Measurements from ENCODE around the gene CDRT15L2.
"Not testable (repeated sequence)": the region's sequence is repeated elsewhere in the genome, so short reads cannot be mapped to it uniquely, and the experiment has no call there.

The CDRT15L2 gene

DNA sequence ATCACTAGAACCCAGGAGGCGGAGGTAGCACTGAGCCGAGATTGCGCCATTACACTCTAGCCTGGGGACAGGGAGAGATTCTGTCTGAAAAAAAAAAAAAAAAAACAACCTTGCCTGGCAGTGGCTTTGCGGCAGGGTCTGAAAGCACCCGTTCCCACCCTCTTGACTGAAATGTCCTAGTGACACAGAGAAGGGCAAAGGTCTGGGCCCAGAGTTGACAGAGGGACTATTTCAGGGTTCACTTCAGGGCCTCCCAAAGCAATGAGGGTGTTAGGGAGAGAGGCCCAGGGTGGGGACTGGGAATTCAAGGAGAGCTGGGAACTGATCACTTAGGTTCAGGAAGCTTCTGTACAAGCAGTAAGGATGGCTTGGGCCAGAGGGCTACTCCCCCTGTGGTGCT is 13.8 kb upstream of the CDRT15L2 start:
- FAIRE-seq = no peak
- no peak for DNase-seq (ENCODE audit: insufficient read length)
- TF ChIP-seq TAF1 (IDR thresholded peaks at IDR 0.05; ENCODE audit: borderline replicate concordance, low read depth, low read length) (no peak), POLR2AphosphoS5 (IDR thresholded peaks at IDR 0.05; ENCODE audit: low read depth, low read length) (no peak), POLR2A (IDR thresholded peaks at IDR 0.05; ENCODE audit: low read depth, low read length) (no peak)

DNA sequence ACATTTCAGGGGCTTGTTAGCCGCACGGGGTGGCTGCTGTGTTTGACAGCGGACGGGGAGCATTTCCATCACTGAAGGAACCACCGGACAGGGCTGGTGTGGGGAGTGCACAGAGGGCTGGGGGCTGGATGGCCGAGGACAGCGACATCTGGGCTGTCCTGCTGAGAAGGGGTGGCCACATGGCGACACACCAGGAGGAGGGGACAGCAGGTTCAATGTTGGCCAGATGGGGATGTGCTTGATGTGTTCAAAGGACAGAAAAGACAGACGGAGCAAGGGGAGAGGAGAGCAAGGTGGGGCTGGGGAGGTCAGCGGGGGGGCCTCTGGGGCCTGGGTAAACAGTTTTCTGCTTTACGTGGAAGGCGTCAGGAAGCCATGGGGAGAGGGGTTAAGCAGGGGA is 12.8 kb upstream of the CDRT15L2 start:
- not testable (repeated sequence) for FAIRE-seq; DNase-seq (ENCODE audit: insufficient read length)

DNA sequence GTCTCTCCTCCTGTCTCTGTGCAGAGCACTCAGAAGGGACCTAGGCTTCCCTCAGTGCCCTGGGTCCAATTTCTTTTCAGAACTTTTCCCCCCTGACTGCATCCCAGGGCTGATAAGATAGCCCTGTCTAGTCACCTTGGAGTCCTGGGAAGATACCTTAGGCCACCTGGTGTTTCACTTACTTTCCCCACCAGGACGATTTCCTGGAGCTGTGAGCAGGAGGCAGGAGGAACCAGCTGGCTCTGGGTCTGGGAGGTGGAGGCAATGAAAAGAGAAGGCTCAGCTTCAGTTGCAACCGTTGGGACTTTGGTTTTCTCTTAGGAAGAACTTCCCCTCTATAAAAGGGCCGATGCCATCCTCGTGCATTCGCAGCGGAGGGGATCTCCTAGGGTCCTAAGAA is 12.1 kb upstream of the CDRT15L2 start:
- not testable (repeated sequence) for FAIRE-seq; DNase-seq (ENCODE audit: insufficient read length)

DNA sequence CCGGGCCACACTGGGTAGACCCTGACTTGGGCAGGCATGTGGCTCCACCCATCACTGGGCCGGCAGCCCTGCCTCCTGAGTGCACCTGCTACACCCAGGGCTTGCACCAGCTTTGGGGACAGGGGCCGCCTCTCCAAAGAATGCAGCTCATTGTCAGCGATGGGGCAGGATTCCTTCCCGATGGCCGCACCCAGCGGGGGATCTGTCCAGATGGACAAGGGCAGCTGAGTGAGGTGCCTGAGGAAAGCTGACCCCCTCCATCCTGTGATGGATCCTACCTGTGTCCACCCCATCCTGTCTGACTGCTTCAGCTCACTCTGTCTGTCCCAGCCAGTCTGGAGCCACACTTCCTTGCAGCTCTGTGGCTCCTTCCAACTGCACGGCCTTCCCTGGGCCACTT is 10.9 kb upstream of the CDRT15L2 start:
- DNase-seq (ENCODE audit: insufficient read length); FAIRE-seq: not testable (repeated sequence)

DNA sequence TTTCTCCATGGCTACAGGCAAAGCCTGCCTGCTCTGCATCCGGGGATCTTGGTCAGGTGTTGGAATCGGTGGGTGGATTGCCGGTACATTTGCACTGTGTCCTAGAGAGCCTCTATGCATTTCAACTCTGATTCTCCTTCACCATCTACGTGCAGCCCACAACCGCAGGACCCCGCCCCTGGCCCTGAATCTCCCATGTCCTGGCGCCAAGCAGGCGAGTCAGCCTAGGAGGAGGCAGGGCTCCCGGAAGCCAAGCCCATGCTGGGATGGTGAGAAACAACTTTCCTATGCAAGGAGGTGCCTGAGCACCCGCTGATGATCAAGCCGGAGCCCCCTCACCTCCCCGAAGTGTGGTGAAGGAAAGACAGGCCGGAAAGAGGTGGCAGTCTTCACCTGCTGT is 7.9 kb upstream of the CDRT15L2 start:
- not testable (repeated sequence) for DNase-seq (ENCODE audit: insufficient read length); FAIRE-seq

DNA sequence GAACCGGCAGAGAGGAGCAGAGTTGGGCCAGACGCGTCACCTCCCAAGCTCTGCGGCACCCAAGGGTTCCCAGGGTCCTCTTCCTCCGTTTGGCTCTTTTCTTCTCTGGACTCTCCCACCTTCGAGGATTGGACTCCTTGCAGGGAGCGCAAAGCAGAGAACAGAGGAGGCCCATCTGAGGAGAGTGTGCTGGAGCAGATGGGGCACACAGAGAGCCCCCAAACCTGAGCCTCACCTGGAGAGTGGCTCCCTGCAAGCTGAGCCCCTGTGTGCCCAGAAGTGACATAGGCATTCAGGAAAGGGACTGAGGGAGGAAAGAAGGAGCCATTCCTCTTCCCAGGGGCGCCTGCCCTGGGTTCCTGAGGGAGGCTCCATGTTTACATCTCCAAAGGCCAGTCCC is 6.3 kb upstream of the CDRT15L2 start:
- FAIRE-seq; DNase-seq (ENCODE audit: insufficient read length): not testable (repeated sequence)

DNA sequence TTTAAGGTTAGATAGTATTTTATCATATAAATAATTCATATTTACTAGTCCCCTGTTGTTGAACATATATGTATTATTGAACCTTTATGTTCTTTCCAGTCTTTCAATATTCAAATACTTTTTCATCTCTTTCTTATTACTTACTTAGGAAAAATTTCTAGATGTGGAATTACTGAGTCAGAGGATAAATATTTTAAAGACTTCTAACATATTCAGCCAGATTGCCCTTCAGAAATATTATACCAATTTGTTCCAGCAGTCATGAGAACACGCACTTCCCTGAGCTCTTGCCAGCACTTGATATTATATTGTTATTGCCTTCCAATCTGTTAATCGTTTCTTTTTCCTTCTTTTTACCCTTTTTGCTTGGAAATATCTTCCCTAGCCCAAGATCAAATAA is 4.5 kb upstream of the CDRT15L2 start:
- not testable (repeated sequence) for DNase-seq (ENCODE audit: insufficient read length); FAIRE-seq

DNA sequence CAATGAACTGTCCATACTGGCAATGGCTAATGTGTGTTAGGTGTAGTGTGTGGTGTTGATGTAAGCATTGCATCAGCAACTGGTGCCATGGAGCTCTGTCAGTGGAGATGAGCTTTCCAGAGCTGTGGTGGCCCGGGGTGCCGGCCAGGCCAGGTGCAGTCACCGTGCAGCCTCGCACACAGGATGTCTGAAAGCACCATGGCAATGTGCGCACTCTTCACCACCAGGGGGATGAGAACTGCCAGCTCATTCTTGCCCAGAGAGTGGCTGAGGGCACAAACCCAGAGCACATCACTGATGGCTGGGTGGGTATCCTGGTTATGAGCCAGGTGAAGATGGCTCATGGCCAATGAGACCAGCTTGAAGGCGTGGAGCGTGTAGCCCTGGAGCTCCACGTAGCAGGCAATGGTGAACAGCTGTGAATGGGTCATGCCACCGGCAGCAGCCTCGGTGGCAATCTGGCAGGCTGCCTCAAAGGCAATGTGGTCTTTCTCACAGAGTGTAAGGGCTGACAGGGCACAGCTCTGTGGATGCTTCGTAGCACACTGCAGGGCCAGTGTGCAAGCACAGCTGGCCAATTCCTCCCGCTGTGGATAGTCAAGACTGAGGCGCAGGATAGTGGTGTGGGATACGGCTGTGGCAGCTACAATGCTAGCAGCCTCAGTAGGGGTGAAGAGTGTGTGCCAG is 4.5 kb downstream of the CDRT15L2 start:
- not testable (repeated sequence) for FAIRE-seq; DNase-seq (ENCODE audit: insufficient read length)

DNA sequence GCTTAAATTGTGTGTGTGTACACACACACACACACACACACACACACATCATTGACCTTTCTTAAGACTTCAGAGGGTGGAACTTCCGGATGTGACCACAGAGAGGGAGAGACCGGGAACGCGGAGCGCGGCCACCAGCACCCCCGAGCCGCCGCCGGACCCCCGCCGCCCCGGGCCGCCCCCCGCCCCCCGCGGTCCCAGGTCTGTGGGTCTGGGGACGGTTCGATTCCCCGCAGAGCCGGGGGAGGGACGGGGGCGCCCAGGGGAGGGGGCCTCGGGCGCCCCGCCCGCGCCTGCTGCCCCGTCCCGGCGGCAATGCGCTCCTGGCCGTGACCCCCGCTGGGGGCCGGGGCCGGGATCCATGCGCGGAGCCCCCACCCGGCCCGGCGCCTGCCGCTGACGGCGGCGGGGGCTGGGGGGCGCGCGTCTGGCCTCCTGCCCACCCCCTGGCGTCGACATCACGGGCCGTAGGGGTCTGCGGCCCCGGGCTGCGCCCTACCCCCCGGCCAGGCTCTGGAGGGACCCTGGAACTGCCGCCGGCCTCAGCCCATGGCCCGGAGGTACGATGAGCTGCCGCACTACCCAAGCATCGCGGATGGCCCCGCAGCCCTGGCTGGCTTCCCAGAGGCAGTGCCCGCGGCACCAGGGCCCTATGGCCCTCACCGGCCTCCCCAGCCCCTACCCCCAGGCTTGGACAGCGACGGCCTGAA is 9.4 kb downstream of the CDRT15L2 start:
- FAIRE-seq; DNase-seq (ENCODE audit: insufficient read length): not testable (repeated sequence)

DNA sequence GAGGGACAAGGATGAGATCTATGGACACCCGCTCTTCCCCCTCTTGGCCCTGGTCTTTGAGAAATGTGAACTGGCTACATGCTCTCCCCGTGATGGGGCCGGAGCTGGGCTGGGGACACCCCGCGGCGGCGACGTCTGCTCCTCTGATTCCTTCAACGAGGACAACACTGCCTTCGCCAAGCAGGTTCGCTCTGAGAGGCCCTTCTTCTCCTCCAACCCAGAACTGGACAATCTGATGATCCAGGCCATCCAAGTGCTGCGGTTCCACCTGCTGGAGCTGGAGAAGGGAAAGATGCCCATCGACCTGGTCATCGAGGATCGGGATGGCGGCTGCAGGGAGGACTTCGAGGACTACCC is 9.9 kb downstream of the CDRT15L2 start:
- DNase-seq (ENCODE audit: insufficient read length); FAIRE-seq: not testable (repeated sequence)

DNA sequence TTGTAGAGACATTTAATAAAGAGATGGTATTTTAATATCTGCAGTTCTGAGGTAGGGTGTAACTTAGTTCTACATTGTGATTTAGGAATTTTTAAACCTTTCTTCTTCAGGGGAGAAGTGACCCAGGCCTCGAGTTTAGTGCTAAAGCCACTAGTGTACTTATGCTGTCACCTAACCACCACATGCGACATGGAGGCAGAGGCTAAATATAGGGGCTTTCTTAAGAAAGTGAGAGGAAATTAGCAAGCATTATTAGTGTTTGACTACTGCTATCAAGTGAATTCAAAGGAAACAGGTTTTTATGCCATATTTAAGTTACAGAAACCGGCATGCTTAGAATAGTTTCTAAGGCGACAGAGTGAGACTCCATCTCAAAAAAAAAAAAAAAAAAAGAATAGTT is 11.5 kb downstream of the CDRT15L2 start:
- FAIRE-seq; DNase-seq (ENCODE audit: insufficient read length): not testable (repeated sequence)

DNA sequence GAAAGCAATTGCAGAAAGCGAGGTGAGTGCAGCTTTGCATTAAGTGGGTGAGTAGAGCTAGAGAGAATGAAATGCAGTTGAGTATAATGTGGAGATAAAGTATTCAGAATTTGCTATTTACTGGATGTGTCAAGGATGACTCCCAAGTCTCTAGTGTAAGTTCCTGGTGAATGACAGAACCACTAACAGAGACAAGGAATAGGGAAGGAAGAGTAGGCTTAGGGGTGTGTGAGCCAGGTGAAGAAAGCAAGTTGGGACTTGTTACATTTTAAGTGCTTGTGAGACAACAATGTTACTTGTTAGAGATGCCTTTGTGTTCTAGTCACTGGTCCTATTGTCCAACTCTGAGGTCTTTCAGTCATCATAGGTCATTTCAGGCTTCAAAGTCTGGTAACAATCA is 26.0 kb downstream of the CDRT15L2 start:
- not testable (repeated sequence) for FAIRE-seq; DNase-seq (ENCODE audit: insufficient read length)

DNA sequence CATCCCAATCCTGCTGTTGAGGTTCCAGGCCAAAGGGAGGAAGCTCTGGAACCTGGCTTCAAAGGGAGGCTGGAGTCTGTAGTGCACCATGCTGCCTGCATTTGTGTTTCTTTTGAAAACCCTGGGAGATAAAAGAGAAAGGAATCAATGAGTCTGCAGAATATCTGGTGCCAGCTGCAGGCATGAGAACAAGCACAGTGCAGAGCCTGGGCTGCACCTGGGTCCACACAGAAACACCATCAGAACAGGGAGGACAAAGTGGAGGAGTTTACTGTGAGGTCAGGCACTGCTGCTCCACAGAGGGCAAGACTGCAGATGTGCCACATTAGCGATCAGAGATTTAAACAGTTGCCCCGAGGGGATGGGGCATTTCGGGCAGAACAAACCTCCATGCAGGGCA is 30.0 kb downstream of the CDRT15L2 start:
- not testable (repeated sequence) for FAIRE-seq

DNA sequence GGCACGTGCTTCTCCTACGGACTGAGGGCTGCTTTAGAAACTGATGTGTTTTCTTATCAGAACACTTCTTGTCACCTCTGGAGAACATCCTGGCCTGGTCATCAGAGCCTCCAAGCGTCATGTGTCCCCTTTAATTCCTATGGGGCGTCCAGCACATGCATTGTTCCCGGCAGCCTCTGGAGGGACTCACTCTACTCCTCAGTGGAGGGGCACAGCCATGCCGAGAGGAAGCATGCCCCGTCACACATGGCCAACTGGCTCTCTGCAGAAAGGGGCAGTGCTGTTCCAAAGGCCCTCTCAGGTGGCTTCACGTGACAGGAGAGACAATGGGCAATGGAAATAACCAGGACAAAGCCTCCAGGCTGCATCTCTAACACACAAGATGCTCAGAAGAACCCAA is 31.8 kb downstream of the CDRT15L2 start:
- FAIRE-seq = no peak
- no peak for DNase-seq (ENCODE audit: insufficient read length)
- TF ChIP-seq POLR2AphosphoS5 (IDR thresholded peaks at IDR 0.05; ENCODE audit: low read depth, low read length) = no peak
- no peak for TF ChIP-seq POLR2A (IDR thresholded peaks at IDR 0.05; ENCODE audit: low read depth, low read length)
- no peak for TF ChIP-seq TAF1 (IDR thresholded peaks at IDR 0.05; ENCODE audit: borderline replicate concordance, low read depth, low read length)

More for the DNA sequence above, 30.0 kb downstream of the CDRT15L2 start:
- not testable (repeated sequence) for DNase-seq (ENCODE audit: insufficient read length)

DNA sequence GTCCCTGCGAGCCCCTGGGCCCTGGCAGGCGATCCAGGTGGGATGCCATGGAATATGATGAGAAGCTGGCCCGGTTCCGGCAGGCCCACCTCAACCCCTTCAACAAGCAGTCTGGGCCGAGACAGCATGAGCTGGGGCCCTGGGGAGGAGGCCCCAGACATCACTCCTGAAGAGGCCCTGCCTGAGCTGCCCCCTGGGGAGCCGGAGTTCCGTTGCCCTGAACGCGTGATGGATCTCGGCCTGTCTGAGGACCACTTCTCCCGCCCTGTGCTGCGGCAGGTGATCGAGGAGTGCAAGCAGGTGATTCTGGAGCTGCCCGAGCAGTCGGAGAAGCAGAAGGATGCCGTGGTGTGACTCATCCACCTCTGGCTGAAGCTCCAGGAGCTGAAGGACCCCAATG is 33.1 kb downstream of the CDRT15L2 start:
- DNase-seq (ENCODE audit: insufficient read length) (no peak), FAIRE-seq (no peak)
- TF ChIP-seq POLR2AphosphoS5 (IDR thresholded peaks at IDR 0.05; ENCODE audit: low read depth, low read length) = no peak
- TF ChIP-seq TAF1 (IDR thresholded peaks at IDR 0.05; ENCODE audit: borderline replicate concordance, low read depth, low read length) = no peak
- TF ChIP-seq POLR2A (IDR thresholded peaks at IDR 0.05; ENCODE audit: low read depth, low read length) = no peak
